Measurements from ENCODE around the gene RANBP10. TPM values are rescaled to one million over a fixed set of nuclear protein-coding genes. Genes with fewer than 3 reads are reported as not detected.
A peak's percentile ranks its signal among the peaks of the same experiment; 100 is the strongest.

RANBP10 gene
- total RNA-seq, 1 donor from 2014 or later: 7.9 TPM

DNA sequence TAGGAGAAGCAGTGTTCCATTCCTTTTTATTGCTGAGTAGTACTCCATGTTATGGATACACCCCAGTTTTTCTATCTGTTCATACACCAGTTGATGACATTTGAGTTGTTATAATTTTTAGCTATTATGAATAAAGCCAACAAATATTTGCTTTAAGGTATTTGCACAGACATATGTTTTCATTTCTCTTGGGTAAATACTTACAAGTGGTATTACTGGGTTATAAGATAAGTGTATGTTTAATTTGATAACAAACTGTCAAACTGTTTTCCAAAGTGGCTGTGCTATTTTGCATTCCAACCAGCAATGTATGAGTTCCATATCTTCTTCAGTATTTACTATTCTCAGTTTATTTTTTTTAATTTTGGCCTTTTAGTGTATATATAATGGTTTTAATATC lies 59.5 kb downstream of the RANBP10 start:
- no peak for DNase-seq (ENCODE audit: low read depth in 2 of 2)

DNA sequence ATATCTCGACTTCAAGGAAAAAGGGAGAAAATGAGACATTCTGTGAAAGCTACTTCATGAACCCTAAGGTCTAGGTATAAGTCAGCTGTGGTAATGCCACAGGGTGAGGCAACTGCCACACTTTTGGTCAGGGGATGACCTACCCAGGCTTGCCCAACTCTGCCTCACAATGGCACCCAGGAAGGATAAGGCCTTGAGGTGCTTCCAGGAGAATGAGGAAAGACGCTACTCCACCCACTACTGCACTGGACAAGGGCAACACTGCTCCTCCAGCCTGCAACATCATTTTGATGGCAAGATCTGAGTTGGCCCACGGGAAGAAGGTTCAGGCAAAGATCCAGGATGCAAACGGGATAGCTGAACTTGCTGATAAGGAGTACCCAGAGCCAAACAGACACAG lies 65.2 kb downstream of the RANBP10 start:
- DNase-seq (ENCODE audit: low read depth in 2 of 2): no peak

DNA sequence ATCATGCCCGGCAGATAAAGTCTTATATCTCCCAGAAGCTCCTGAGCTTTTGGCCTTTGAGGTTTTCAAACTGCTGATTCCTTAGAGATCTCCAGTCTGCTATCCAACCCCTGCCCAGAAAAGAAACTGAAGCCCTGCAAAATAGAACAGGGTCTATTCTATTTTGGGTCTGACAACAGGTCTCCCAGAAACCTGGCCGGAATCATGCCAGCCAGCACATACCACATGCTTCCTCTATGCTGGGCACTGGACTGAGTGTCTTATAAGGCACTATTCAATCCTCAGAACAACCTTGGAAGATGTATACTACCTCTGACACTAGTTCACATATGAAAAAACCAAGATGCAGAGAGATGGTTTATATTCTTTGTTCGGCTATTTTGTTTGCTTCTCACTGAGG lies 66.0 kb downstream of the RANBP10 start:
- DNase-seq (ENCODE audit: low read depth in 2 of 2): no peak

DNA sequence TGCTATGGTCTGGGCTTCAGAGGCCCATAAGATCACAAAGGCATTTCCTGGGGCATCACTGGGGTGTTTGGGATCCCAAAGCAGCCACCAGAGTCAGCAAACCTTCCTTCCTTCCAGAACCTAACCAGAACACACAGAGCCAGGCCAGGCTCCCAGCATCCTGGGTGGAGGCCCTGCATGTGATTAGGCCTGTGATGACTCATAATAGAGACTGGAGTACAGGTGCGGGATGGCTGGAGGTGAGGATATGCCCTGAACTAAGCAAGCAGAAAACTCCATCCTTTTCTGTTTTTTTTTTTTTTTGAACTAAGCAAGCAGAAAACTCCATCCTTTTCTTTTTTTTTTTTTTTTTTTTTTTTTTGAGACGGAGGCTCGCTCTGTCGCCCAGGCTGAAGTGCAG lies 69.5 kb downstream of the RANBP10 start:
- DNase-seq (ENCODE audit: low read depth in 2 of 2): no peak

DNA sequence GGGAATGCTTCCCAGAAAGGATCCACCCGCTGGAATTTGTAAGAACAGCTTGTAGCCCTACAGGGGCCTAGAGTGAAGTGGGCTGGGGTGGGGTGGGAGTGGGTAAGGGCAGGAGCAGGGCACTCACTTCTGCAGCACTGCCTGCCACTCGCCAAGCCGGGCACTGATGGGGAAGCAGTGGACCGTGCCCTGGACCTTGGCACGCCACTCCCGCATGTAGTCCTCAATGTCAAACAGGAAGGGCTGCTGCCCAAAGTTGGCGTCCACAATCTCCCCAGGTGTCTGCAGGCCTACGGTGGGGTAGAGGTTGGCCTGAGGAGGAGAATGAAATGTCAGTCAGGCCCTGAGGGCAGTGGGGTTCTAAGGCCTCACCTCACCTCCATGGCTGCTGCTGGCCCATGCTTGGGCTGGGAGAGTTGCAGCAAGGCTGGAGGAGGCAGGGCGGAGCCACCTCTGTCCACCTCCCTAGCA lies 71.6 kb downstream of the RANBP10 start:
- no peak for DNase-seq (ENCODE audit: low read depth in 2 of 2)

DNA sequence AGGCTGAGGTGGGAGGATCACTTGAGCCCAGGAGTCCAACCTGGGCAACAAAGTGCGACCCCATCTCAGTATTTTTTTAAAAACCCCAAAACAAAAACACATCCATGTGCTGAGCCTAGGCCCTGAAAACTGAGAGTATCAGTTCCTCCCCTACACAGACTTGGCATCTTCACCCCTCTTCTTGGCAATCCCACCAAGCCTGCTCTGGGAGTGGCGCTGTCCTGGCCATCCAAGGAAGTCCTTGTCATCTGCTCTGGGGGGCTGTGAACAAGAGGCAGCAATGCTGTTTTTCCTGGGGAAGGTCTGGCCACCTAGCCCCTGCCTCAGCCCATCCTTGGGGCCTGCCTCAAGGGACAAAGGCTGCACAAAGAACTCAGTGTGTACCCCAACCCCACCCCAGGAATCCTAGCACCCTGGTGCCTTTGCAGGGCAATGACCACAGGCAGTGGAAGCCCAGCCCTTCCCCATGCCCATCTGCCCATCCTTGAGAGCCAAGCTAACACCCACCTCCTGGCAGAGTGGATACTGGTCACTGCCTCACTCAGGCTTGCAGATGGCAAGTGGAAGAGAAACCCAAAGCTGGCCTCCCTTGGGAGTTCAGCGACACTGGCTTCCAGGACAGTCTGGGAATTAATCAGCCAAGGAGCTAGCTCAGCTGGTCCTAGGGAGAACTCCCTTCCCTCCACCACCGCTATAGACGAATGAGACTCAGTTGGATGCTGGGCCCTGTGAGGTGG lies 72.5 kb downstream of the RANBP10 start:
- DNase-seq (ENCODE audit: low read depth in 2 of 2): no peak

DNA sequence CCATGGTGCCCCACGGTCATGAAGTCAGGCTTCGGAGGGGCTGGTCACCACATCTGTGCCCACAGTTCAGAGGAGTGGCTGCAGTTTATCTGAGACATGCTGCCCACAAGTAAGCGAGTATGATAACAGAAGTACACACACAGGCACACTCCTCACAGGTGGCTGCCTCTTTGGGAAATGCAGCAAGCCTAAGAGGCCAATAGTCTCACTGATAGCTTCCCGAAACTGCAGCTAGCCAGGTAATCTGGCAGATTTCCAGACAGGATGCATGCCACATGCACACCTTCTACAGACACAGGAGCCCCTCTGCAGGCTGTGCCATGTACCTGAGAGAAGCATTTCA lies 74.6 kb downstream of the RANBP10 start:
- DNase-seq (ENCODE audit: low read depth in 2 of 2): no peak

DNA sequence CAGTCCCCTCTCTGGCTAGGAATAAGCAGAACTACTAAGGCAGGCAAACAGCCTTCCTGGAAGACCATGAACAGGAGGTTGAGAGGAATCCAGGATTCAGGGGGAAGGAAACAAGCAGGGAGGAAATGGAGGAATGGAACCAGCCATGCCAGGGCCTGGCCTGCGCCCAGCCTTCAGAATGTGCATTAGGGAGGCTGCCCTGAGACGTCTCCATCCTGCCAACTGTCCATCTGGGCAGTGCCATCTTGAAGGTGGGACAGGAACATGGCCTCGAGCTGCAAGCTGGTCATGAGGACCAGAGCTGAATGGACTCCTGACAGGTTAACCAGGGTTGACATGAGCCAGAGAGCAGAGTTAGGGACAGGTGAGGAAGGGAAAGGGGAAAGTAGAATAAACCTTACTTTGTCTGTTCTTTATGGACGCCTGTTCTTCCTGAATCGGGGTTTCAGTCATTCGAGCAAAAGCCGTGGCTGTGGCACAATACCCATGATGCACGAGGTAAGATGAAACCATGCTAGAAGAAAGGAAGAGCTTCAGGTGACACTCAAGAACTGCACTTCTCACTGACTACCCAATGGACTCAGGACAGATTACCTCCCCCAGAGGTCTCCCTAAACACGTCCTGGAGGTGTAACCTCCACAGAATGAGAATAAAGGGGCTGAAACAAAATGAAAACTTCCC lies 75.1 kb downstream of the RANBP10 start:
- DNase-seq (ENCODE audit: low read depth in 2 of 2): no peak

DNA sequence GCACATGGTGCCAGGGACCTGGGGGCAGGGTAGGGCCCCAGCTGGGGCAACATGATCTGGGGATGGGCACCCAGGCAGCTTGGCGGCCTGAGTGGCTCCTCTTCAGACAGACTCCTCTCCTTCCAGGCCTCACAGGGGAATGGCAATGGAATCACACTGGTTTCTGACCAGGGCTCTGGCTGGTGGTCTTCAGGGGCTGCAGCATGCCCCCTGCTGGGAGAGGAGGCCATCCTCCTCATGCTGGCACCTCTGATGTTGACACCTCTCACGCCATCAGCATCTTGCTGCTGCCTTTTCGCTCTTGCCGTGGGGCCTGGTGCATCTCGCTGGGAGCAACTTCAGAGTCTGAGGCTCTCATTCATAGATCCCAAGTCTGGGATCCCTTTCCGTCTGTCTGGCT lies 76.0 kb downstream of the RANBP10 start:
- no peak for DNase-seq (ENCODE audit: low read depth in 2 of 2)

DNA sequence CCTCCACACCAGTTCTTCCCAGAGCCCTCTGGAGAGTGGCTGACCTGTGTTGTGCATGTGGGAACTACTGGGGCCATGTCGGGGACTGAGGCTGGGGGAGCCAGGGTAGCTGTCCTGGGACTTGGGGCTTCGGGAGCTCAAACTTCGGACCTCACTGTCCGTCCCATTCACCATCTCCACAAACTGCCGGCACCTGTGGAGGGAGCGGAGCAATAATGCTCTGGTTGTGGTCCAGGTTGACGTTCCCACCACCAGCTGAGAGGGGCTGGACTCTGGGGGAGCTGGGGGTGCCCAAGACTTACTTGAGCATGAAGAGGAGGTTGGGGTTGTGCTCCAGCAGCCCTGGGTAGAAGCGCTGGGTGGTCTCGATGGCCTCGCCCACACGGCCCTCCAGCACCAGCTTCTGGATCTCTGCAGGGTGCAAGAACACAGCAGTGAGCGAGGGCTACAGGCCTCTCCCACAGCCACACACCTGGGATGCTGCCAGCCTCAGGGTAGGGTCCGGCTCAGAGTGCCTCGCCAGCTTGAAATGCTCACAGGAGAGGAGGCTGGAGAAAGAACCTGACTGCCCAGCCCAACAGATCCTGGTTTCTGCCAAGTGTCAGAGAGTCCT lies 76.6 kb downstream of the RANBP10 start:
- no peak for DNase-seq (ENCODE audit: low read depth in 2 of 2)

DNA sequence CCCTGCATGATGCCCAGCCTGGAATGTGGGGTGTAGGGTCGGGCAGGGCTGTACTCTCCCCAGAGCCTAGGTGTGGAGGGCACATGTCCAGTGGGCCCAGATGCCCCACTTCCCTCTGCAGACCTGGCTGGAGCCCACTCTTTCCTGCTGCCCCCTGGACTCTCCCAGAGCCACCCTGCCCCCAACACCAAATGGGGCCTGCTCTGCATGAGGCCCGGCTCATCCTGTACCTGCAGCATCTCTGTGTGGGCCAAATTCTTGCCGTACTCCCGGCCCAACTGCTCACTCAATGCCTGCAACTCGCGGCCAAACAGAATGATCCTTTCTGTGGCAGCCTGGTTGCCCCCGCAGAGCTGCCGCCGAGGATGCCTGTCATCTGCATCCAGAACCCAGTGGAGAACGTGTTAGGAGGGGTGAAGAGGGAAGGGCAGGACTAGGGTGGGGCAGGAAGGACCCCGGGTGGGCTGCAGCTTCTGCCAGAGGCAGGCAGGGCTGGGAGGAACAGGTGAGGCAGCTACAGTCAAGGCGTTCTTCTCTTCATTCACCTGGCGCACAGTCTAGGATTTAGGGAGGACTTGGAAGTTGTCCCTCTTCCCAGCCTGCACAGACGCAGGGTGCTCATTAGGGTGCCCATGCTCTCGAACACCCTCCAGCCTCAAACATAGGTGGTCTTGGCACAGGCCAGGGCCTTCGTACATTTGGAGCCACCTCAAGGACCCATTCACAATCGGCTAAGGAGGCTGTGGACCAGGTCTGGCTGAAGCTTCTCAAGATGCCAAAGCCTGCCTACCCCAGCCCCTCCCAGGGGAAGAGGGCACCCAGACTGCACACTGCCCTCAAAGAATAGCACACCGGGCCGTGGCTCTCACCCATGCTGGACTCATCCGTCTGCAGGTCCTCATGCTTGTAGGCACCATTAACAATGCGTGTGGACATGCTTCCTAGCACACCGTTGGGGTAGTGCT lies 78.6 kb downstream of the RANBP10 start:
- no peak for DNase-seq (ENCODE audit: low read depth in 2 of 2)

DNA sequence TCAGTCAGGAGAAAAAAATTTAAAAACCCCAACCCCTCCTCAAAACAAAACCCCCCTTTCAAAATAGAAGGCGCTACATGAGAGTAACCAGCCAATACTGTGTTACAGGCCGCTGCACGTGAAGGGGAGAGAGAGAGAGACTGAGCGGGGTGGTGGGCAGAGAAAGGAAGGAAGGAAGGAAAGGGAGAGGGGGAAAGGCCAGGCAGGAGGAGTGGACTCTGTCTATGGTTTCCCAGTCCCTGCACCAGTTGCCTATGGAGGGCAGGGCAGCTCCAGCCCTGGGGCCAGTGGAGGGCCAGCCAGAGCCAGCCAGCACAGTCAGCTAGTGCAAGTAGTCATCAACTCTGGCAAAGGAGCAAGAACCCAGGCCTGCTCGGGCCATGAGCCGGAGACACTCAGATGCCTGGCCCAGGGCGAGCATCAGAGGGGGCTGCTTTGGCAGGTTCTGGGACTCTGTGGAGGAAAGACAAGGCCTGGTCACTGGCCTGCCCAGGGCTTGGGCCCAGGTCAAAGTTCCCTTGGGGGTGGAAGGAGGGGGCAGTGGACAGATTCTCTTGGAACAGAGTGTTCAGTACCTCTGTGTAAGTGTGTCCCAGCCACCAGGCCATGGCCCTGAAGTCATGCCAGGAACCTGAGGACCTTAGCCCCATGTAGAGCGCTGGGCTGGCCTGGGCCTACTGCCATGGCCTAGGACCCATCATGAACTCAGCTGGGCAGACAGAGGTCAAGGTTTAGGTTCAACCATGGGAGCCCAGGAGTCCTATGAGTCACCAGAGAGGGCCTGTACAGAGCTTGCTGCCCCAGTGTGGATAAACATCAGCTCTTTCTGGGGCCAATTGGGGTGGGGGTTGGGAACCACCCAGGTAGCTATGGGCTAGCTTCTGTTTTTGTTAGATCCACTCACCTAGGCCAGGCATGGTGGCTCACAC lies 80.0 kb downstream of the RANBP10 start:
- DNase-seq (ENCODE audit: low read depth in 2 of 2): peak in 1 of 2 donors; percentile 69

DNA sequence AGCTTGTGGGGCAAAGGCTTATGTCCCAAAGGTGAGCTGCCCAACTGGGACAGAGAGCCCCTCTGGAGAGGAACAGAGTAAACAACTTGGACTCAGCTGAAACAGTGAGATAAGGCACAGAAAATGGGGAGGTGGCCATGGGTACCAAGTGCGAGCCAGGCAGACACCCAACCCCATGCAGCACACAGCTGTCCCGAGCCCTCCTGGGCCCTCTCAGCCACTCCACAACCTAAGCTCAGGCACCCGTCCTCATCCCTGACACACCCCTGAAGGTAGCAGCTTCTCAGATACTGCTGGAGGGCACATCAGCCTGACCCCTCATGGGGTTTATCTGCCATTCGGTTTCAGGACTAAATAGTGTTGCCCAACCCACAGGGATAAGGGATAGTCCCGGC lies 82.5 kb downstream of the RANBP10 start:
- no peak for DNase-seq (ENCODE audit: low read depth in 2 of 2)

DNA sequence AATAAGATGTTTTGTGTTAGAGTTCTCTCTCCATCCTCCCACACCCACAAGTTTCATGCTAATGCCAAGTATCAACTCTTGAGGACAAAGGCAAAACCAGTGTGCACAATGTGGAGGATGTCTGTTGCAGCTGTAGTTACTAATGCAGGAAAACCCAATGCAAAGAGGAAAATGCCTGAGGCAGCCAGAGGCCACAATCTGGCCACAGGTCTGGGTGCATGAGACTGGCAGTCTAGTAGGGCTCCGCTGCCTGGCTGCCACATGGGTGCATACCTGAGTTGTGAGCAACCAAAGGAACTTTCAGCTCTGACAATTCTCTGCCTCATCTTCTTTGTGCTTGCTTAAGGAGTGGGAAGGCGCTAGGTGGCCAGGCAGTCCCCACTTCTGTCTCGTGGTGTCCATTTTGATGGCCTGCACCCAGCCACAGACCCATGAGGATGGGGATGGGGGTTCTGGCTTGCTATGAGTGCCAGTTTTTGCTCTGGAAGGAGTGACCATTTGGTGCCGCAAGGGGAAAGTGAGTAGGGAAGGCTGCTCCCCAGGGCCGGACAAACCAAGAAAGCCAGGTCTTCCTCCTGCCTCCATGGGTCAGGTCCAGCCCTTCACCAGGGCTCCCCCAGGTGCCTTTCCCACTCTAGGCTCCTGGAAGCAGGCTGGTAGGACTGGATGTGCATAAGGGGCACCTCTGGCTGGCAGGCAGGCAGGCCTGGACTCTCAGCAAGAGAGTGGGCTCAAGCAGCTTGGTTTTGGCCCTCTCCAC lies 83.0 kb downstream of the RANBP10 start:
- DNase-seq (ENCODE audit: low read depth in 2 of 2): no peak

DNA sequence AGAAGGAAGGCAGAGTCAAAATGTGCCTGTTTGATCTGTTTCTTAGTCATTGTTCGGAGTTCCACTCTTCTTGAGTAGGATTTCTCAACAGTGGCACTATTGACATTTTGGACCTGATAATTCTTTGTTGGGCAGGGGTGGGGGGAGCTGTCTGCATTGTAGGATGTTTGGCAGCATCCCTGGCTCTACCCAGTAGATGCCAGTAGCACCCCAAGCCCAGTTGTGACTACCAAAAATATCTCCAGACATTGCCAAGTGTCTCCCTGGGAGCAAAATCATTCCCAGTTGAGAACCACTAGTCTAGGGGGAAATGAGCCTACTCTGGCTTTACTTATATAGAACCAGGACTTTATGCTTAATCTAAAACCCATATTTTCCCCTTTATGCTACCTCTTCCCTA lies 86.1 kb downstream of the RANBP10 start:
- no peak for DNase-seq (ENCODE audit: low read depth in 2 of 2)

DNA sequence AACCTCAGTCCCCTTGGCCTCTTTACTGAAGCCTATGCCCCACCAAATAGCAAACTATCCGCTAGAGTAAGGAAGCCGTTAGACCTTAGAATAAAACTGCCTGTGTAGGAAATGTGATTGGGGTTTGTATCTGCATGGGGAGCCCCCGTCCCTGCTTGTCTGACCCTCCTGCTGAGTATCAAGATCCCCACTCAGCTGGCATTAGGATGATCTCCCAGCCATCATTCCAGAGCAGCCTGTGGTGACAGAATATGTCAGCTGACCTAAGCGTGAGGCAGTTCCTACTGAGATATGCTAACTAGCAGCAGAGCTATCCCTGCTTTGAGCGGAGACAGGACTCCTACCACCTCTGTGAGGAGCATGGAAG lies 86.6 kb downstream of the RANBP10 start:
- peak; percentile 49 to 50 for DNase-seq (ENCODE audit: low read depth in 2 of 2)

DNA sequence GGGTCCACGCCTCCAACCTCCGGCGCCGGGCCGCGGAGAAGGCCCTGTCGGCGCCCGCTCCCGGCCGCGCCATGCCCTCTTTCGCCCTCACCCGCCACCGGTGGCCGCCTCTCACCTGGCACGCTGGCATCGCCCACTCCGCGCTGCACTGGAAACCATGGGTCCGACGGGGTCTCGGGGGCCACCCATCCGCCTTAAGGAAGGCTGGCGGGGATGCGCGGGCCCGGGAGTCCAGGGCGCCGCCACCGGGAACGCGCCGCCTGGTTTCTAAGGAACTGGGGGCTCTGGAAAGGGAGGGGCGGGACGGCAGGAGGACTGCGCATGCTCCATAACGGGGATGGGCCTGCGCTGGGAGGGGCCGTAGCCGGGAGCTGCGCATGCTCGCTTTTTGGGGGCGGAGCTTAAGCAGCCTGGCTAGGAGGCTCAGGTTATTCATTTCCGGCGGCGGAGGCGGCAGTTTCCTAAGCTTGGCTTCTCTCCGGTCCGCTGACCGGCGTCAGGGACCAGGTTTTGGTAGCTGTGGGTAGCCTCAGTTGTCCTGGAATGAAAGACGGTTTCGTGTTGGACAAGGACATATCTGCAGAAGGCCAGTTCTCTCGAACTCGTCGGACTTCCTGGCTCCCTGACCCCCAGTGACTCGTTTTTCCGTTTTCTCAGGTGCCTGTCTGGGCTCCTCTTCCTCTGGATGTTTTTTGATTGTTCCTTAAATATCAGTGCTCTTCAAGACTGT lies 87.1 kb downstream of the RANBP10 start, which contains the start of gene GFOD2:
Gene GFOD2, minus strand, starts transcription at position 269 of the 730 bp plus-strand sequence. CDS start 33,601 bp downstream, outside the sequence.
- DNase-seq (ENCODE audit: low read depth in 2 of 2): peak; percentile 96 to 97

DNA sequence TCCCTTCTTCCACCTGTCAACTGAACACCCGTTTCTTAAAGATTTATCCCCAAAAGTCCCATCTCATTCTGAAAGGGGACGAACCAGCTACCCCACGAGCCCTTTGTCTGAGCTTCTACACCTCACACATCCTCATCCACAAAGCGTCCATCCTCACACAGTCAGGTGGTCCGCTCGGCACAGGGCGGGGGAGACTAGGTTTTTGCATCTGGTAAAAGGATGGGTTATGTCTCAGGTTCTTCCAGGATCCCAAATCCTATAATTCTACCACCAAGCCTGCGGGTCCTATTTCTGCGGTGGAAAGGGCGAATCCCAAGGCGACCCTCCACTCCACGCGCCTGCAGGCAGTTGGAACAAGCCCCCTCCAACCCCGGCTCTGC lies 87.7 kb downstream of the RANBP10 start:
- peak in 1 of 2 donors; percentile 13 for DNase-seq (ENCODE audit: low read depth in 2 of 2)

DNA sequence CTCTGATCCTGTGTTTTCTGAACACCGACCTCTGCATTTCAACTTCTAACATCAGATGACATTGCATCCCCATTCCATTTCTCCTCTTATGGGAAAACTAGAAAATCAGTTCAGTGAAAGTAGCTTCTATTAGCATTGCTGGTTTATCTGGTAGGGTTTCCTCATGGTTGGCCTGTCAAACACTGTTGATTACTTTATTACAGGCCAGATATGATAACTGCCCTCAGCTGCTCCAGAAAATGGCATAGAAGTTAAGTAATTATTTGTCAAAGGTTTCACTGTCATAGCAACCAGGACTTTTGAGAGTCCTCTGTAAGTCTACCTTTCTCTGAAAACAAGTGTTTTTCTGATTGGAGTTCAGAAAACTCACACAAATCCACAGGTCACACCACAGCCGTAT lies 90.3 kb downstream of the RANBP10 start:
- no peak for DNase-seq (ENCODE audit: low read depth in 2 of 2)

Measured in lung microvascular endothelial cell (primary cell).